ENCODE measurements around the gene YY1.
"Not testable (repeated sequence)": the region's sequence is repeated elsewhere in the genome, so short reads cannot be mapped to it uniquely, and the experiment has no call there.

The YY1 gene

DNA sequence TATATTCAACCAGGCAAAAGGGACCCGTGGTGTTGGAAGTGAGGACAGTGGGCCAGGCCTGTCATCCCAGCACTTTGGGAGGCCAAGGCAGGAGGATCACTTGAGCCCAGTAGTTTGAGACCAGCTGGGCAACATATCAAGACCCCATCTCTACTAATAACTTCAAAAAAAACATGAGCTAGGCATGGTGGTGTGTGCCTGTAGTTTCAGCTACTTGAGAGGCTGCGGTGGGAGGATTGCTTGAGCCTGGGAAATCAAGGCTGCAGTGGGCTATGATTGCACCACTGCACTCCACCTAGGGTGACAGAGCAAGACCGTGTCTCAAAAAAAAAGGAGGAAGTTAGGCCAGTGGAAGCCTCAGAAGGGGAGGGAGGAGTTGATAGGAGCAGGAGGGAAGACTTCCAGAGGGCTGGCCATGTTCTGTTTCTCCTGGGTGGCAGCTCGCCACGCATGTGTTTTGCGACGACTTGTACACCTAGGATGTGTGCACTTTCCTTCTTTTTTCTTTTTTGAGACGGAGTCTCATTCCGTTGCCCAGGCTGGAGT is 57.2 kb downstream of the YY1 start:
- DNase-seq (ENCODE audit: low read depth in 2 of 2), result no peak

DNA sequence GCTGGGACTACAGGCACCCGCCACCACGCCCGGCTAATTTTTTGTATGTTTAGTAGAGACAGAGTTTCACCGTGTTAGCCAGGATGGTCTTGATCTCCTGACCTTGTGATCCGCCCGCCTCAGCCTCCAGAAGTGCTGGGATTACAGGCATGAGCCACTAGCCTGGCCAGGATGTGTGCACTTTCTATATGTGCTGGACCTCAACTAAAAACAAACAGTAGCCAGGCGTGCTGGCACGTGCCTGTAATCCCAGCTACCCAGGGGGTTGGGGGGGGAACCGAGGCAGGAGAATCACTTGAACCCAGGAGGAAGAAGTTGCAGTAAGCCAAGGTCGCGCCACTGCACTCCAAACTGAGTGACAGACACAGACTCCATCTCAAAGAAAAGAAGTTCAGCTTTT is 57.8 kb downstream of the YY1 start:
- not testable (repeated sequence) for DNase-seq (ENCODE audit: low read depth in 2 of 2)

DNA sequence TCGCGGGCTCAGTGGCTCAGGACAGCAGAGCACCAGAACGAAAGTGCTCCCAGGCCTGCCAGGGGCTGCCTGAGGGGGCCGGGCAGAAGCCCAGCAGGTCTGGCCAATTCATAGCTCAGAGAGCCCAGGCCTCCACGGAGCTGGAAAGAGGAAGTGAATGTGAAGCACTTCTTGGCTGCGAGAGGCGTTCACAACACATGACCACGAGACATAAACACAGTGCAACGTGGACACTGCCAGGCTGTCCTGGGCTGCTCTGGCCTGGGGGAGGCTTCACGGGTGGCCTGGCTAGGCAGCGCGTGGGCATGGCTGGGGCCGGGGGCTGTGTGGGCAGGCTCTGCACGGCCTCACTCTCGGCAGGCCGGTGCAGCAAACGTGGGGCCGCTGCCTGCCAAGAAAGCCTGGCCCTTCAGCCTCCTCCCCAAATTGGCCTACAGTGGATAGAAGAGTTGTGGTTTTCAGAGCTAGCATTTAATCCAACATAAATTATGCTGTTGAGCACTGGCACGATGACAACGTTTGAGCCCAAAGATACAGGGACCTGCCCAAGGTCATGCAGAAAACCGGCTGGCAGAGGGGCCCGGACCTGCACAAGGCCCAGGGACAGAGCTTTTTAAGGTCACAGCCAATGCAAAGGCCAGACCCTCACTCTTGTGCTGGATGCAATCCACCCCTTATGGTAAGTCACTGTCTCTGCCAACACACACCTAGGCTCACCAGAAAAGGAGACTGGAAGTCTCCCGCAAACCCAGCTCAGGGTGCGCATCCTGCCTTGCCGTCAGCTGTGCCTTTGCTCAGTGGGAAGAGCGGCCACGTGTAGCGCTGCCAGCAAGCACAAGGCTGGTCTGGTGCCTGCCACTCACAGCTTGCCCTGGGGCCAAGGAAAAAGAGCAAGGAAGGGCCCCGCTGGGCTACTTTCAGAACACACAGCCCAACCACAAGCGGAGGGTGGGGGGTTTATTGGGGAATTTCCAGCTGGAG is 58.7 kb downstream of the YY1 start:
- DNase-seq (ENCODE audit: low read depth in 2 of 2), result no peak

DNA sequence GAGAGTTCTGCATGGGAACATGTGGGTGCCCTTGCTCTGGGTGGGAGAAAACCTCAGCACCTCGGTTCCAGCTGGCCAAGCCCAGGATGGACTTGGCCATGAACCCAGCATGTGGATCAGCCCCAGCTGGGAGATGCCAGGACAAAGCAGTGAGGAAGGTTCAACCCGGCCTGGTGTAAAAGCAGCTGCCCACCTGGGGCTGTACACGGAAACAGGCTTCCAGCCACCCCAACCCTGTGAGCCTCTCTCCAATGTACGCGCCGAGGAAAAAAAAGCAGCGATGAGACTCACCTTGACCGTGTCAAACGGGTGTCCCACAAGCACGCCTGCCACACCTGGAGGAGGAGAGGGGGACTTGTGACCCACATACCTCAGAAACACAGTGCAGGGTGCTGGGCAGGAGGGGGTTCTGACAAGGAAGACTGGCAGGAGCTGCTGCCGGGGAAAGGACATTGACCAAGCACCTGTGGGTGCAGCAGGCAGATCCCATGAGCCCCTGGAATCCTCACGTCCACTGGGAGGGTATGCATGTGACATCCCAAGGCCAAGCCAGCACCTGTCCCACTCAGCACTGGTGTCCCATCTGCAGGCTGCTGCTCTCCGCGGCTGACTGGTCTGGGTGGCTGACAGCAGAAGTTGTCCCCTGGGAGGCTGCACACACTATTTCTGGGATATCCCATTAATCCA is 59.8 kb downstream of the YY1 start:
- DNase-seq (ENCODE audit: low read depth in 2 of 2), result no peak

DNA sequence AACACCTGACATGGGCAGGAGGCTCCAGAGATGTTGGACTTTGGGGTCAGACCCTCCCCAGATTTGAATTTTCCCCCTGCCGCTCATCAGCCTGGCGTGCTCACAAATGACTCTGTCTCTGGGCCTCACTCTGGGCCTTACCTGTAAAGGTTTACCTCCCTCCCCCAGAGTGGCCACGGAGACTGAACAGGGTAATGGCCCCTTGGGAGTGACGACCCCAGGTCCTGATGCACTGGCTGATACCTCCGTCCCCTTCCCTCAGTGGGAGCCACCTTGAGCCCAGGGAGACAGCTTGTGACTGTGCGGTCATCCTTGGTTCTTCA is 60.3 kb downstream of the YY1 start:
- no peak for DNase-seq (ENCODE audit: low read depth in 2 of 2)

DNA sequence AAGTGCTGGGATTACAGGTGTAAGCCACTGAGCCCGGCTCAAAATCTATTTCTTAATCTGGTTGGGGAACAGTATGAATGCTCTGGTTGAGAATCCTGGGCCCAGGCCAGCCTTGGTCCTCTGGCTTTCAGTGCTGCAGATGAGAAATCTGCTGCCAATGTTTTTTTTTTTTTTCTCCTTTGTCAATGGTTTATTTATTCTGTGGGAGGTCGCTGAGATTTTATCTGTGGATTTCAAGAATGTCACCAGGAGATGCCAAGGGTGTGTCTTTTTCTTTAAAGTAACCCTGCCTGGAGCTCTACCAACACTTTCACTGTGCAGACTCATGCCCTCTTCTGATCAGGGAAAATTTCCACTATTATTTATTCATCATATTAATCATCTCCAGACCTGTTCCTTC is 63.7 kb downstream of the YY1 start:
- DNase-seq (ENCODE audit: low read depth in 2 of 2), result no peak

DNA sequence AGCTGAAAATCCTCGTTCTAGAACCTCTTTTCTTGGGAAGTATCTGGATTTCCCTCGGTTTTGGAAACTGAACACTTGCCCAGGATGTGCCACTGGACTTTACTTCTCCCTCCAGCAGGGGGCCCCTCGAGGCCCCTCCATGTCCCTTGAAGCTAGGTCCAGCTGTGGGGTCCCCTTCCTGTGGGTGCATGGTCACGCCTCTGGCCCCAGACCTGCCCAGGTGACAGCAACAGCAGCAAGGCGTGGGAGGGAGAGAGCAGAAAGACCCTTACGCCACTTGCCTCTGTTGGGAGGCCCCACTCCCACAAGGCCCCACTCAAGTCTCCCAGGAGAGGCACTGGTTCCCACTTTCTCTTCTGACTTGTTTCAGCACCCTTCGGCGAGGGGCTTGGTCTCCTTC is 64.2 kb downstream of the YY1 start:
- DNase-seq (ENCODE audit: low read depth in 2 of 2), result no peak

DNA sequence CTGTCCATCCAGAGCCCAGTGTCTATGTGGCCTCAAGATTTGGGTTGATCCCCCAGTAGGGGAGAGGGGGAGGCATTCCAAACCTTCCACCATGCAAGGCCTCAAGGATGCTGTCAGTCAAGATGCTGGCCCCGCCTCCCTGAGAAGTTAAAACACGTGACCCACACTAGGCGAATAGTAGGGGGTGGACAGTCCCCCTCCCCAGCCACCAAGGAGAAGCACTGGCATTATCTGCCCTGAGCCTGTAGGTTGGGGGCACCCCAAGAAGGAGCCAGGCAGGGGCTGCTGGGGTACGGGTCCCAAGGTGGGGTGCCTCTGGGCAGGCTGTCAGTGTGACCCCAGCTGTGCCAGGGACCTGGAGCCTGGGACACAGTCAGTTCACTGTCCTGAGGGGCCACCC is 65.0 kb downstream of the YY1 start:
- DNase-seq (ENCODE audit: low read depth in 2 of 2), result no peak

DNA sequence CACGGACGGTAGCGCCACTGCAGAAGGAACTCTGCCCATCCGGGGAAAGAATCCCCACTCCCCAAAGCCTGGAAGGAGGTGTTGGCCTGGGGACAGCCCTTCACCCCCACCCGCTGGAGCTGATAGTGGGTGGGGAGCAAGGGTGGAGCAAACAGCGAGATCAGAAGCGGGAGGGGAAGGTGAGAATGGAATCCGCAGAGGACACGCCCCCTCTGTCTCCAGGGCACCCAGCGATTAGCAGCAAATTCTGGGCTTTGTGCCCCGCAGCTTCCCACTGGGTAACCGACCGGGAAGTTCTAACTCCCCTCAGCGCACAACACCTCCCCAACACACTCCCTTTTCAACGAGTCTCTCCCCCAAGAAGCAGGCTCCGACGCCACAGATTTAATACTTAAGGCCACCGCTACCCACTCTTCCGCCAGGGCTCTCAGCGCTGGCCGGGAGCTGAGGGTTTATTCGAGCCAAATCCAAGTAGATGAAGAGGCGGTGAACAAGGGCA is 65.9 kb downstream of the YY1 start:
- DNase-seq (ENCODE audit: low read depth in 2 of 2), result no peak

DNA sequence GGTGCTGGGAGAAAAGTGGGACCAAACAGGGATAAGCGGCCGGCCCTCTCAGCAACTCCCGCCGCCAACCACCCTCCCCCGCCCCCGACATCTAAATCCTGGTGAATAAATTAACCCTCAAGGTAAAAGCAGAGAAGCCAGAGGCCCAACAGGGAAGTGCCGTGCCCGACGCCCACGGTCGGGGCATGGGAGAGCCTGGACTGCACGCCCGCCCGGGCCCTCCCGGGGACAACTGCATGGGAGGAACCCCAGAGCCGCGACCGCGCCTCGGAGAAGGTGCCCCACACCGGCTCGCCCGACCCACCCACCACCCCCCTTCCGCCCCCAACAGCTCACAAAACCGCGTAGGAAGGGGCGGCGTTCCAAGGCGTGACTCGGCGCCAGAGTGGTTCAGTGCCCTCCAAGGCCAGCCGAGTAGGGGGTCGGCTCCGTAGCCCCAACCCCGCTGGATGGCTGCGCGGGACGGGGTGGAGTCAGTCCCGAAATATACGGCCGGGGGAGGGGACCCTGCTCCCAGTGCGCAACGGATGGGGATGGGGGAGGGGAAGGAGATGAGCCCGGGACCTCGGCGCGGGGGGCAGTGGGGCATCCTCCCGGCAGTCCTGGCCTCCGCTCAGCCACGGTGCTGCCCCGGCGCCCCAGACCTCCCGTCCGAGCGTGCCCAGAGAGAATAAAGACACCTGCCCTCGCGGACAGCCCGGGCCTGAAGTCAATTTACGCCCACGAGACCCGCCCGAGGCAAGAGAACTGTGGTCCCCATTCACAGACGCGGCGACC is 66.6 kb downstream of the YY1 start:
- no peak for DNase-seq (ENCODE audit: low read depth in 2 of 2)

DNA sequence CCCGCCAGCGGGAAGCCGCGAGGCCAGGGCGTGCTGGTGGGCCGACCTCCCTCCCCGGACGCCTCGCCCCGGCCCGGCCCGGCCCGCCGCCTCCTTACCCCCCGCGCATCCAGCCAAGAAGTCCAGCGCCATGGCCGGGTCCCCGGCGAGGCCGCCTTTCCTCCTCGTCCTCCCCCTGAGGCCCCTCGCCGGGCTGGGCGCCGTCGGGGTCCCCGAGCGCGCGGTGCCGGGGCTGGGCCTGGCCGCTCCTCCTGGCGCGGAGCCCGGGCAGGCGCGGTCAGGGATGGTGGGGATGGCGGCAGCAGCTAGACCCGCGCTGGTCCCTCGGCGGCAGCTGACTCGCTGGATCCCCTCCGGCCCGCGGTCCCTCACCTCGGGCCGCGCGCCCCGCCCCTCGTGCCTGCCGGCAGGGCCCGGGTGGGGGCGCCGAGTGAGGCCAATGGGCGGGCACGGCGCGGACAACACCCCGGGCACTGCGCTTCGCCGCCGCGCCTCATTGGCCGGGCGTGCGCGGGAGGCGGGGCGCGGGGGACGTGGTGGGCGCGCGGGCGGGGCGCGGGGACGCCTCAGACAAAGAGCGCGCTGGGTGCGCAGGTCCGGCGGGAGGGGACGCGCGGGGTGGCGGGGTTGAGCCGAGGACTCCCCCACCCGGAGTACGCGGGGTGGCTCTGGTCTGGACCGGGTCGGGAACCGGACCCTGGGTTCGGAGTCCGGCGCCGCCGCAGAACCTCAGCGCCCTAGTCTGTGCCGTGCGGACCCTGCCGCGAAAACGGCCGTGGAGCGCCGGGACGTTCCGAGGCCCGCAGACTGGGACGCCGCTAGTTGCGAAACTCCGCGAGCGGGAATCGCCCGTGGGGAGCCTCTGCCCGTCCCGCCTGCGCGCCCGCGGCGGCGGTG is 67.4 kb downstream of the YY1 start, which contains the start of gene SLC25A29:
Gene SLC25A29 (minus strand): TSS at position 344 of the 897 bp plus-strand sequence. CDS start 212 bp downstream, at position 132.
- peak; percentile 50 to 57 for DNase-seq (ENCODE audit: low read depth in 2 of 2)

DNA sequence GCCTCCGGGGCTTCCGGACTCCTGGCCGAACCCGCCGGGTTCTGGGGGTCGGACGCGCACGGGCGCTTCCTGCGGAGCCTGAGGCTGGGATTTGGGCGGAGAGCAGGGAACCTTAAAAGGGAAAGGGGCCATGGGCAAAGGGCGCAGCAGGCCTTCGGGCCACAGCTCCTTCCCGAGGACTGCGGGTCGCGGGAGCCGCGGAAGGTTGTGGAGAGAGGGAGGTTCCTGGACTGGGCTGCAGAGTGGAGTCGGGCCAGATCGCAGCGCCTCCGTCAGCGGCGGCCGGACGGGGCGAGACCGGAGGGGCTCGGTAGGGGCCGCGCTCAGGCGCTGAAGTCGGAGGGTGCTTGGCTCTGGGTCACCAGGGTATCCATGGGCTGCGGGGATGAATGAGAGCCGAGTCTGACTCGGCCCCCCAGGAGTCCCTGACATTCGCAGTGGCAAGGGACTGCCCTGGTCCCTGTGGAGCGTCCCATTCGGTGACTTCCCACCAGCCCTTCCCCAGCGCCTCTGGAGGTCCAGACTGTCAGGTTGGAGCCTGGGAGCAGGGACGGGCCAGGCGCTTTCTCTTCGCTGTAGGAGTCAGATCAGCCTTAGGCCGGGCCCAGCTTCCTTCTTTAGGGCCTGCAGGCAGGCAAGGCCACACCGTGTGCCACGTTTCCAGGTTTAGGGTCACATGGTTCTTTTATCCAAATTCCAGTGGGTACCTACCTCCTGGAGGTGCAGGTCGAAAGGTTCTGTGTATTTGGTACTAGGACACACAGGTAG is 68.2 kb downstream of the YY1 start:
- DNase-seq (ENCODE audit: low read depth in 2 of 2), result no peak

DNA sequence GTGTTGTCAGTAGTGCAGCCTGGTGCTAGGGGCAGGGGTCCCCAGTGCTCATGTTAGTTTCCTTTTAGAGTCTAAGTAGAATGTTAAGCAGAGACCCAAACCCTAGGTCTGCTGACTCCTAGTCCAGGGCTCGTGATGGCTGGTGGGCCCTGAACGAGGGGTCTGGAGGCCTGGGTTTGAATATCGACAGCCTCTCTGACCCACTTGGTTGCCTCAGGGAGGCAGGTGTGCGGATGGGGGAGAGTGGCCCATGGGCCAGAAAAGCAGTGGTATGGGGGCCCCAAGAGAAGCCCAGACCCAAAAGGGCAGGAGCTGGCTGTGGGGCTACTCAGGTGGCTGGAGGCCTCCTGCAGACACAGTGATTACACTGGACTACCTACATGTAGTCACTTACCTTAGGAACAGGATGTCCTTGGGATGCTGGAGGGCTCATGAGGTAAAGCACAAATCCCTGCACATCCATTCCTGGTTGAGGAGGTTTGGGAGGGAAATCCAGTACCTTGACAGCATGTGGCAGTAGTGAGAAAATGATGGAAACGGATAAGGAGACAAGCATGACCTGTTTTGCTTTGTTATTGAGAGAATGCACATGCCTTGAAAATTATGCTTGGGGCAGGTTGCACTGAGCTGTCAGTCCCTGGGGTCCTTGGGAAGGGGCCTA is 69.0 kb downstream of the YY1 start:
- DNase-seq (ENCODE audit: low read depth in 2 of 2), result no peak

DNA sequence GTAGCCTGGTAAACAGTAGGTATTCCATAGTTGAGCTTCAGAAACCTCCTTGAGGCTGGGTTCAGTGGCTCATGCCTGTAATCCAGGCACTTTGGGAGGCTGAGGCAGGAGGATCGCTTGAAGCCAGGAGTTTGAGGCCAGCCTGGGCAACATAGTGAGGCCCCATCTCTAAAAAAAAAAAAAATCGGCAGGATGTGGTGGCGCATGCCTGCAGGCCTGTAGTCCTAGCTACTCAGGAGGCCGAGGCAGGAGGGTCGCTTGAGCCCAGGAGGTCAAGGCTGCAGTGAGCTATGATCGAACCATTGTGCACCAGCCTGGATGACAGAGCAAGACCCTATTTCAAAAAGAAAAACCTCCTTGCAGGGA is 69.5 kb downstream of the YY1 start:
- not testable (repeated sequence) for DNase-seq (ENCODE audit: low read depth in 2 of 2)

DNA sequence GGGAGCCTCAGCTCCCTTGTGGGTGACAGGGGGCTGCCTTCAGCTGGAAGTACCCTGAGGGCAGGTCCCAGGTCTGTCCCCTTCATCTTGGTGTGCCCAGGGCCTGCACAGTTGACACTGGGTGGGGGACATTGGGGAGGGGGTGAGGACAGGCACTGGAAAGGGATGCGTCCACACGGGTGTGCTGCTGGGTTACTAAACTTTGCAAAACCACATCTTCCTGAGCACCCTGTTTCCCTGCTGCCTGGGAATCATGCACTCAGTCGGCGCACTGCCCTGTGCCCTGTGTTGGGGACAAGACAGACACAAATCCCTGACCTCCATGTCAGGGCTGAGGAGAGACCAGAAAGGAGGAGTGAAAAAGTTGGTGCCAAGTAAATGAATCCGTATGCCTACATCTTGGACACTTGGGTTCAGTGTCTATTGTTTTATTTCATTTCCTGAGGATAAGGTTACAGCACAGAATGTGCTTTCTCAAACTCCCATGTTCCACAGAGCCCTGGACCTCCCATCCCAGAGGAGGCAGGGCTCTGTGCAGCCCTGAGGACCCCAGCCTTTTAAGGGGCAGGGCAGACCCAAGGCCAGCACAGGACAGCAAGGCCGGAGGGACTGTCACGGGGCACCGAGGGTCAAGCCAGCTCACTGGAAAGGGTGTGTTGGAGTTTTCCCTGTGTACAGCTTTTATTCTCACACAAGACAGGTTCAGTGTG is 70.2 kb downstream of the YY1 start:
- DNase-seq (ENCODE audit: low read depth in 2 of 2), result no peak

DNA sequence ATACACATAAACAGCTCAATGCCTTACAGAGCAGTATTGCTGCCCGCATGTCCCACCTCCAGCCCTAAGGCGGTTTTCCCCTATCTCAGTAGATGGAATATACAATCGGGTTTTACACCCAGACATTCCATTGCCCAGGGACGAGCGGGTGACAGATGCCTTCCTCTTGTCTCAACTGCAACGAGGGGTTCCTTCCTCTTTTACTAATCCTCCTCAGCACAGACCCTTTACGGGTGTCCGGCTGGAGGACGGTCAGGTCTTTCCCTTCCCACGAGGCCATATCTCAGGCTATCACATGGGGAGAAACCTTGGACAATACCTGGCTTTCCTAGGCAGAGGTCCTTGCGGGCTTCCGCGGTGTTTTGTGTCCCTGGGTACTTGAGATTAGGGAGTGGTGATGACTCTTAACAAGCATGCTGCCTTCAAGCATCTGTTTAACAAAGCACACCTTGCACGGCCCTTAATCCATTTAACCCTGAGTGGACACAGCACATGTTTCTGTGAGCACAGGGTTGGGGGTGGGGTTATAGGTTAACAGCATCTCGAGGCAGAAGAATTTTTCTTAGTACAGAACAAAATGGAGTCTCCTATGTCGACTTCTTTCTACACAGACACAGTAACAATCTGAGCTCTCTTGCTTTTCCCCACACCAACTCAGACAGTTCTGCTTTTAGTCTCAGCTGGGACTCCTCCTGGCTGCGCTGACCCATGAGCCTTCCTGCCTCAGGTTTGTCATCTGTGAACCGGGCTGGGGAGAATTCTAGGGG is 73.3 kb downstream of the YY1 start:
- DNase-seq (ENCODE audit: low read depth in 2 of 2), result not testable (repeated sequence)

DNA sequence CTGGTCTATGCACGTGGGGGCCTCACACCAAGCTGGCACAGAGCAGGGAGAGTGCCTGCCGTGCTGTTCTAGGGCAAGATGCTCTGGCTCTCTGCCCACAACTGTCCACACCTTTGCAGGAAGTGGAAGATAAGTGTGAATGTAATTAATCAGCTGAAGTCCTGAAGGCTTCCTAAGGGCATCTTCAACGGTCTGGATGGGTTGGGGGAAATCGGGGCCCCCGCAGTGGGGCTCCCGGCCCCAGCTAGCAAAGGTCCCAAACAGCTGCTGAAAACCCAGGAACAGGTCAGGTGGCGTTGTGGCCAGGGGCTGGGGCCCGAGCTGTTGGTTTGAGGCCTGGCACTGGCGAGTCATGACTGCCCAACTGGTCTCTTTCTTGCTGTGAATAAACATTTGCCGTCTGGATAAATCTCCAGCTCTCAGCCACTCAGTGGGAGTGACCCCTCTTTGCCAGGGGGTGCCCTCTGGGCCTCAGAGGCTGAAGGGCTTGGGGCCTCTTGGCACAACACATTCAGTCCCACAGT is 74.0 kb downstream of the YY1 start:
- no peak for DNase-seq (ENCODE audit: low read depth in 2 of 2)

Data from fibroblast of skin of left biceps (primary cell).